Fibroblast of mammary gland (primary cell): Measurements from ENCODE around the gene COPS6.
A peak's percentile ranks its signal among the peaks of the same experiment; 100 is the strongest.

Source experiments
- DNase-seq: peaks from one replicate; pipeline ENCODE4 v3.0.0-alpha.2; 2010; ENCODE audit warnings: low read depth
- H3K4me3 ChIP-seq: 2 replicates; pipeline ENCODE4 v1.5.1; 2011; ENCODE audit warnings: low read depth, mild to moderate bottlenecking, low read length, moderate library complexity; ENCODE audit not compliant: control insufficient read depth
- TF ChIP-seq, protein P1 (sequence below): conservative IDR thresholded peaks from 2 replicates; pipeline ENCODE4 v1.5.1; 2011; ENCODE audit warnings: low read depth, low read length, inconsistent platforms; ENCODE audit not compliant: control insufficient read depth, insufficient read depth

Gene COPS6

GRCh38 chr7:100053215-100053614 is 35.6 kb upstream of the COPS6 start:
- DNase-seq, result peak; percentile 86
- H3K4me3 ChIP-seq, result no peak overlapping the region
- TF ChIP-seq, protein P1, sequence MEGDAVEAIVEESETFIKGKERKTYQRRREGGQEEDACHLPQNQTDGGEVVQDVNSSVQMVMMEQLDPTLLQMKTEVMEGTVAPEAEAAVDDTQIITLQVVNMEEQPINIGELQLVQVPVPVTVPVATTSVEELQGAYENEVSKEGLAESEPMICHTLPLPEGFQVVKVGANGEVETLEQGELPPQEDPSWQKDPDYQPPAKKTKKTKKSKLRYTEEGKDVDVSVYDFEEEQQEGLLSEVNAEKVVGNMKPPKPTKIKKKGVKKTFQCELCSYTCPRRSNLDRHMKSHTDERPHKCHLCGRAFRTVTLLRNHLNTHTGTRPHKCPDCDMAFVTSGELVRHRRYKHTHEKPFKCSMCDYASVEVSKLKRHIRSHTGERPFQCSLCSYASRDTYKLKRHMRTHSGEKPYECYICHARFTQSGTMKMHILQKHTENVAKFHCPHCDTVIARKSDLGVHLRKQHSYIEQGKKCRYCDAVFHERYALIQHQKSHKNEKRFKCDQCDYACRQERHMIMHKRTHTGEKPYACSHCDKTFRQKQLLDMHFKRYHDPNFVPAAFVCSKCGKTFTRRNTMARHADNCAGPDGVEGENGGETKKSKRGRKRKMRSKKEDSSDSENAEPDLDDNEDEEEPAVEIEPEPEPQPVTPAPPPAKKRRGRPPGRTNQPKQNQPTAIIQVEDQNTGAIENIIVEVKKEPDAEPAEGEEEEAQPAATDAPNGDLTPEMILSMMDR, result peak; percentile 17

DNA sequence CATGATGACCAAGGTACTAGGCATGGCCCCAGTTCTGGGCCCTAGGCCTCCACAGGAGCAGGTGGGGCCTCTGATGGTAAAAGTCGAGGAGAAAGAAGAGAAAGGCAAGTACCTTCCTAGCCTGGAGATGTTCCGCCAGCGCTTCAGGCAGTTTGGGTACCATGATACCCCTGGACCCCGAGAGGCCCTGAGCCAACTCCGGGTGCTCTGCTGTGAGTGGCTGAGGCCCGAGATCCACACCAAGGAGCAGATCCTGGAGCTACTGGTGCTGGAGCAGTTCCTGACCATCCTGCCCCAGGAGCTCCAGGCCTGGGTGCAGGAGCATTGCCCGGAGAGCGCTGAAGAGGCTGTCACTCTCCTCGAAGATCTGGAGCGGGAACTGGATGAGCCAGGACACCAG is 31.8 kb upstream of the COPS6 start:
- no peak overlapping the region for H3K4me3 ChIP-seq
- TF ChIP-seq, protein P1, result no peak
- no peak for DNase-seq

- TF ChIP-seq, protein P1, result no peak
- no peak overlapping the region for H3K4me3 ChIP-seq
- no peak for DNase-seq
These were observed 29.5 kb upstream of the COPS6 start for GRCh38 chr7:100059251-100059739.

DNA sequence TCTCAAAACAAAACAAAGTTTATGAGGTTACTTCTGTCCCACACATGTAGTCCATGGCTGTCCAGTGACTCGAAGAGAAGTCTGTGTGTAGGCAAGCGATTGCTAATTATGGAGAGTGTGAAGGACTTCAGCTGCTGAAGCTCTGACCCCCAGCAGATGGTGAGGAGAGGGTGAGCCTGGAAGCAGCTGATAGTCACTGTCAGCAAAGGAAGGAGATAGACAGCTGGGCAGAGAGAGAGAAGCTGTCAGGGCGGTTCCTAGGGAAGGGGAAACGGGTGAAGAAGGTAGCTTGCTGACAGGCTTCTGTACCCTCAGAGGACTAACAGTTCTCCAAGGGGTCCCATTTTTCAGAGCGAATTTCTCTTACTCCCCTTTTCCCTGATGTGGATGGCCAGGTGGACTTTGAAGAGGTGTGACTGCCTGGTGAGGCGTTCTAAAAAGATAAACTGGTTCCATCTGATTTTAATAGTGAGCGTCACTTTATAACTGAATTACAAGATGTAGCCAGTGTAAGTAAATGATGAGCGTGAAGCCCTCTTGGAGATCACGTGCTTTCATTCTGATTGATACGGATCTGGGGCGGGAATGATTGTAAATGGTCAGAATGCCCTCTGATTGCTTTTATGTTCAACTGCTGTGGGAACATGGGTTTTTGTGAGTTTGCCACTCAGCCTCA is 27.1 kb upstream of the COPS6 start:
- H3K4me3 ChIP-seq, result no peak overlapping the region
- TF ChIP-seq, protein P1, result no peak
- DNase-seq, result no peak

DNA sequence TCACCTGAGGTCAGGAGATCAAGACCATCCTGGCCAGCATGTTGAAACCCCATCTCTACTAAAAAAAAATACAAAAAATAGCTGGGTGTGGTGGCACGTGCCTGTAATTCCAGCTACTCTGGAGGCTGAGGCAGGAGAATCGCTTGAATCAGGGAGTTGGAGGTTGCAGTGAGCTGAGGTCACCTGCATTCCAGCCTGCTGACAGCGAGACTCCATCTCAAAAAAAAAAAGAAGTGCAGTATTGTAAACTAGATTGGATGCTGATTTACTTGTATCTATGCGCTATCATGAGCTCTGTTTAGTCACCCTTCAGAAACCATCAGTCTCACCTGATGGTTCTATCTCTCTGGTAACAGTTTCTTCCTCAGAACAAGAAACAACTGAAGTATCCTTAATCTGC is 25.4 kb upstream of the COPS6 start:
- DNase-seq, result no peak
- H3K4me3 ChIP-seq, result no peak overlapping the region
- TF ChIP-seq, protein P1, result no peak

DNA sequence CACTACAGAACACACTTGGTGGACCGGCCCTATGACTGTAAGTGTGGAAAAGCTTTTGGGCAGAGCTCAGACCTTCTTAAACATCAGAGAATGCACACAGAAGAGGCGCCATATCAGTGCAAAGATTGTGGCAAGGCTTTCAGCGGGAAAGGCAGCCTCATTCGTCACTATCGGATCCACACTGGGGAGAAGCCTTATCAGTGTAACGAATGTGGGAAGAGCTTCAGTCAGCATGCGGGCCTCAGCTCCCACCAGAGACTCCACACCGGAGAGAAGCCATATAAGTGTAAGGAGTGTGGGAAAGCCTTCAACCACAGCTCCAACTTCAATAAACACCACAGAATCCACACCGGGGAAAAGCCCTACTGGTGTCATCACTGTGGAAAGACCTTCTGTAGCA is 24.6 kb upstream of the COPS6 start:
- no peak for DNase-seq
- no peak overlapping the region for H3K4me3 ChIP-seq
- TF ChIP-seq, protein P1, result no peak
